Astrocyte (in vitro differentiated cells and primary cell): ENCODE measurements around the gene PDZK1IP1.

Experiments
- EZH2 ChIP-seq: IDR thresholded peaks from 2 replicates; pipeline ENCODE4 v1.6.1; 2012; ENCODE audit warnings: mild to moderate bottlenecking, low read length, inconsistent platforms; ENCODE audit not compliant: insufficient read depth
- TF ChIP-seq, protein P1 (sequence below): IDR thresholded peaks from 2 replicates; pipeline ENCODE4 v1.5.1; 2011; ENCODE audit warnings: low read depth, mild to moderate bottlenecking, inconsistent platforms, low read length, moderate library complexity; ENCODE audit not compliant: insufficient read depth

DNA sequence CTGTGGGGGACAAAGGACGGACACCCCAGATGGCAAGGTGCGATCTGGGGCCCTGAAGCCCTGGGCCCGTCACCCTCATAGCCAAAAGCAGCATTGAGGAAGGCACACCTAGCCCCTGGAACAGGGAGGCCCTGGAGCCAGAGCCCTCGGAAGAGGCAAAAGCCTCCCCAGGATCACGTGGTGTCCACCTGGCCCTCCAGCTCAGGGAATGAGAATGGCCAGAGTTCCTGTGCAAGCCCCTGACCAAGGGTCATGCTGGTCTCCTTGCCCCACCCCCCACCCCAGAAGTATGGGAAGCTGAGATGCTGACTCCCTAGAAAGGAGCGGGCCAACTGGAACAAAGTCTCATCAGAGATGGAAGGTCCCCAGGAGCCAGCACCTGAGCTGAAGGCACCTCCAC, 1.0 kb upstream of the PDZK1IP1 start:
- TF ChIP-seq, protein P1, sequence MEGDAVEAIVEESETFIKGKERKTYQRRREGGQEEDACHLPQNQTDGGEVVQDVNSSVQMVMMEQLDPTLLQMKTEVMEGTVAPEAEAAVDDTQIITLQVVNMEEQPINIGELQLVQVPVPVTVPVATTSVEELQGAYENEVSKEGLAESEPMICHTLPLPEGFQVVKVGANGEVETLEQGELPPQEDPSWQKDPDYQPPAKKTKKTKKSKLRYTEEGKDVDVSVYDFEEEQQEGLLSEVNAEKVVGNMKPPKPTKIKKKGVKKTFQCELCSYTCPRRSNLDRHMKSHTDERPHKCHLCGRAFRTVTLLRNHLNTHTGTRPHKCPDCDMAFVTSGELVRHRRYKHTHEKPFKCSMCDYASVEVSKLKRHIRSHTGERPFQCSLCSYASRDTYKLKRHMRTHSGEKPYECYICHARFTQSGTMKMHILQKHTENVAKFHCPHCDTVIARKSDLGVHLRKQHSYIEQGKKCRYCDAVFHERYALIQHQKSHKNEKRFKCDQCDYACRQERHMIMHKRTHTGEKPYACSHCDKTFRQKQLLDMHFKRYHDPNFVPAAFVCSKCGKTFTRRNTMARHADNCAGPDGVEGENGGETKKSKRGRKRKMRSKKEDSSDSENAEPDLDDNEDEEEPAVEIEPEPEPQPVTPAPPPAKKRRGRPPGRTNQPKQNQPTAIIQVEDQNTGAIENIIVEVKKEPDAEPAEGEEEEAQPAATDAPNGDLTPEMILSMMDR, result no peak
- no peak for TF ChIP-seq EZH2
